ENCODE results near the gene ELAVL1.

ELAVL1 gene

GRCh38 chr19:8020681-8021080, 15.2 kb upstream of the ELAVL1 start:
- DNase-seq, result no peak

- DNase-seq, result peak; percentile 45
These were observed 12.4 kb upstream of the ELAVL1 start for GRCh38 chr19:8017808-8018207.

- peak; percentile 45 for DNase-seq
These were observed 523 bp downstream of the ELAVL1 start for GRCh38 chr19:8004723-8005513.

DNA sequence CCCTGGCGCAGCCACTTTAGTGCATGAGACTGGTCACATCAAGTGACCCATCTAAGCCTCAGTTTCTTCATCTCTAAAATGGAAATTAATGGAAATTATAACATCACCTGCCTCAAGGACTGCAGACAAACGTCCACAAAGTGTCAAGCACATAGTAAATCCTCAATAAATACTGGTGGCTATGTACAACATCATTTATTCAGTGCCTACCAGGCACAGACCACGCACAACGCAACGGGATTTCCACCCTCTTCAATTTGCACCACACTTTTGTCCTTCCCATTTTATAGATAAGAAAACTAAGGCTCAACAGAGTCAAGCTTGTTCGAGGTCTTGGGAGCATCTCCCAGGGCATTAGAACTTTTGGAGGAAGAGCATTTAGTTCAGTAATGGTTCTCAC, 1.4 kb downstream of the ELAVL1 start:
- DNase-seq, result no peak

DNA sequence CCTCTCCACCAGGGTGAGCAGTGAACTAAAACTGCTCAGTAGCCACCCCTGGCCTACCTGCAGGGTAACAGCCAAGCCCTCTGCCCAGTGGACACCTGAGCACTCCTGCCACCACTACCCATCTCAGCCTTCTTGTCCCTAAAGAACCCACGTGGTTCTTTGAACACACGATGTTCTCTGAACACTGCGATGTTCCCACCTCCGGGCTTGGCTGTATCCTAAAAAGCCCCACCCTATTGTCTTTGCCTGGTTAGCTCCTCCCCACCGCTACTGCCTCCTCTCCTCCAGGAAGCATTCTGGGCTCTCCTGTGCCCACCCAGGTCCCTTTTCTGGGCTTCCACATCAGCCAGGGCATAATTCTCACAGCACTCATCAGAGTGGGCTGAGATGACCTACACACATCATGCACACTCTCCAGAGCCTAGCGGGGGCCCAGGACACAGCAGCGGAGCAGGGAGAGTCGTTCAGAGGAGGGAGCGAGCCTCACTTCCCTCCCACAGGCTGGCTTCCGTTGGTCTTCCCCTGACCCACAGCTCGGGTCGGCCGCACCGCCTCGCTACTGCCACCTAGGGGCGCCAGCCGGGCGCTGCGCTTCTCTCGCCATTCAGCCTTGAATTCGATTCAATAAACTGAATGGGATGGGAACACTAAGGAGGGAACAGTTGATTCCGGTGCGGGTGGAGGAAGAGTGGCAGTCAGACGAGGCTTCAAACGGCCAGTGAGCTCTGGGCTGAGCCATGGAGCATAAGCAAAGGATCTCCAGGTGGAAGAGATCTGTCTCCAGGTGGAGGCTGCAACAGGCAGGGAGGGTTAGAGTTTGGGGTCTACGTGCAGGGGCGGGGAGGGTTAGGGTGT, 3.2 kb downstream of the ELAVL1 start:
- DNase-seq, result peak; percentile 91

DNA sequence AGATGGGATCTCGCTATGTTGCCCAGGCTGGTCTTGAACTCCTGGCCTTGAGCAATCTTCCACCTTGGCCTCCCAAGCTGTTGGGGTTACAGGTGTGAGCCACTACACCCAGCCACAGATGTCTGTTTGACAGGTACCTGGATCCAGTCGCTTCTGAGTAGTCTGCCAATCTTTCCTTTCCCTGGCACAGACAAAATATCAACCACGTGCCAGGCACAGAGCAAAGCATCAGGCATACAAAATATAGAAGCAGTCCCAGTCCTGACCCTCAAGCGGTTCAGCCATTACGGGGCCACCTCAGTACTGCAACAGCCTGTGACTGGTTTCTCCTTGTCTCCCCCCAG, 3.8 kb downstream of the ELAVL1 start:
- no peak for DNase-seq

- DNase-seq, result no peak
These were observed 5.0 kb downstream of the ELAVL1 start for GRCh38 chr19:8000298-8001038.

DNA sequence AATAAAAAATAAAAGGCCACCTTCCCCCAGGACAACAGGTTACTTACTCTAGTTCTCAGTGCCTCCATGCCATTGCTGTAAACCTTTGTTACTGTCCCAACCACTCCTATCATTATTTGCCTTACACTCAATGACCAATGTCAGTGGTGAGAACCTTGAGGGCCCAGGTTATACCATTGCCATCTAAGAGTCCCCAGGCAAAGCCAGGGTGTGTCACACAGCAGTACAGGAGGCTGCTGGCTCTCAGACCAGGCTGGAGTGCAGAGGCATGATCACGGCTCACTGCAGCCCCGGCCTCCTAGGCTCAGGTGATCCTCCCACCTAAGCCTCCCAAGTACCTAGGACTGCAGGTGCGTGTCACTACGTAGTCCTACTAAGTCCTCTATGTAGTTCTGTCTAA, 6.1 kb downstream of the ELAVL1 start:
- no peak for DNase-seq

- peak; percentile 57 for DNase-seq
These were observed 7.5 kb downstream of the ELAVL1 start for GRCh38 chr19:7997809-7998480.

GRCh38 chr19:7996883-7997282, 8.6 kb downstream of the ELAVL1 start:
- DNase-seq, result no peak

DNA sequence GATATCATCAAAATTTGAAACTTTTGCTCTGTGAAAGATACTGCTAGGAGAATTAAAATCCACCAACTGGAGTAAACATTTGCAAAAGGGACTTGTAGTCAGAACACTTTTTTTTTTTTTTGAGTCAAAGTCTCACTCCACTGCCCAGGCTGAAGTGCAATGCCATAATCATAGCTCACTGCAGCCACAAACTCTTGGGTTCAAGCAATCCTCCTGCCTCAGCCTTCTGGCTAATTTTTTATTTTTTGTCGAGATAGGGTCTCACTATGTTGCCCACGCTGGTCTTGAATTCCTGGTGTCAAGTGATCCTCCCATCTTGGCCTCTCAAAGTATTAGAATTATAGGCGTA, 9.7 kb downstream of the ELAVL1 start:
- DNase-seq, result no peak

- DNase-seq, result no peak
These were observed 10.3 kb downstream of the ELAVL1 start for GRCh38 chr19:7994928-7995809.

DNA sequence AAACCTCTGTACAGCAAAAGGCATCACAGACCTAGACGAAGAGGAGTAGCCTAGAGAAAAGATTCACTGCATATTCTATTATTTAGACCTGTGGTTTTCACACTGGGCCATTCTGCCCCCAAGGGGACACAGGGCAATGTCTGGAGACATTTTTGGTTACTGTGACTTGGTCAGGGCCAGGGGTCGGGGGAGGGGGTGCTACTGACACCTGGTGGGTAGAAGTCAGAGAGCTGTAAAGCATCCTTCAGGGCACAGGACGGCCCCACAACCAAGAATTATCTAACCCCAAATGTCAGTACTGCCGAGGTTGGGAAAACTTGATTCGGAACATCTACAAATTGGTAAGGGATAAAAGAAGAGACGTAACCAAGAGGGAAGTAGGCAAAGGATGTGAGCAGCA, 11.3 kb downstream of the ELAVL1 start:
- no peak for DNase-seq

DNA sequence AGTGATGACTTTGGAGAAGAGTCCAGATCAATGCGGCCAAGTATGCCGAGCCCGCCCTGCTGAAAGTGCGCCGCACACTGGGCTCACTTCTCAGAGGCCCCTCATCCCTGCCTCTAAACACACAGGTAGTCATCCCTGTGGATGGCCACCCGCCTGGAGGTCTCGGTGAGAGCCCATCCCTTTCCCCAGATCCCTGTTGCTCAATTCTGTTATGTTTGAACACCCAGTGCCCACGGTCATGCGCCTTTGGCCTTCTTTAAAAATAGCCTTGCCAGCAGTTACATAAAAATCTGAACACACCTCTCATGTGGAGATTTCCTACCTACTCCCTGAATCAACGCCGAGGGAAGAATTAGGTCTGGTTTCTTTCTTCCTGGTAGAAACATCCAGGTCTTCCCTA, 11.9 kb downstream of the ELAVL1 start:
- no peak for DNase-seq

GRCh38 chr19:7992575-7992974, 12.9 kb downstream of the ELAVL1 start:
- no peak for DNase-seq

DNA sequence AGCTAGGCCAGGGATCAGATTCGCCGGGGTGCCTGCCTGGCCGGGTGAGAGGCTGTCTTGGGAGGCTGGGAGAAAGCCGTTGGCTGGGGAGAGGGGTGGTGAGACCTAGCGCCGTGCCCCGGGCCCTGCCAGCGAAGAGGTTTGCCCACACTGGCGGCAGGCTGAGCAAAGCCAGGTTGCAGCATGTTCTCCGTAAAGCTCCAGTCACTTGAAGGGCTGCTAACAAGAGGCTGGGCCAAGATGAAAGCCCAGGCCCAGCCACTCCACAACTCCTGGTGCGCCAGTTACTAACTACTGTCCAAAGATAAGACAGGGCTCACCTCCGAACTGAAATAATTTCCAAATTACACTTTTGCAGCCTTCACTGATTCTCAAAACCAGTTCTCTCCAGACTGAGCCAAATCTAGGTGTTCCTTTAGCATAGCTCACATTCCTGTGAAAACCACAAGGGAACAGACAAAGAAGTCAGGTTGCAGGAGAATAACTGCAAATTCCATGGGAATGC, 16.3 kb downstream of the ELAVL1 start:
- DNase-seq, result no peak

DNA sequence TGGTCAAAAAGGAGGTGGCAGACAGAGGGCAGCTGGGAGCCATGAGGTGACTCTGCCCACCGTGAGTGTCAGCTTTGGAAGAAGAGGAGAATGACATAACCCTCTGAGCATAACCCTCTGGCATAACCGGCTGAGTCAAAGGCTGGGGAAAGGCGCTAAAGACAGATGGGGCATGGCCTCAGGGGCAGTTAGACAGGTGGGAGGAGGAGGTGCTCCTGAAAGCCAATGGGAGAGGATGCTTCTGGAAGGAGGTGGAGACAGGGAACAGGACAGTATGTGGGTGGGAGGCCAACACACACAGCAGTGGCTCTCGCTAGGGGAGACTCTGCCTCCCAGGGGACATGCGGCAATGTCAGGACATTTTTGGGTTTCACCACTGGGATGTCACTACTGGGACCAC, 17.1 kb downstream of the ELAVL1 start:
- DNase-seq, result no peak

DNA sequence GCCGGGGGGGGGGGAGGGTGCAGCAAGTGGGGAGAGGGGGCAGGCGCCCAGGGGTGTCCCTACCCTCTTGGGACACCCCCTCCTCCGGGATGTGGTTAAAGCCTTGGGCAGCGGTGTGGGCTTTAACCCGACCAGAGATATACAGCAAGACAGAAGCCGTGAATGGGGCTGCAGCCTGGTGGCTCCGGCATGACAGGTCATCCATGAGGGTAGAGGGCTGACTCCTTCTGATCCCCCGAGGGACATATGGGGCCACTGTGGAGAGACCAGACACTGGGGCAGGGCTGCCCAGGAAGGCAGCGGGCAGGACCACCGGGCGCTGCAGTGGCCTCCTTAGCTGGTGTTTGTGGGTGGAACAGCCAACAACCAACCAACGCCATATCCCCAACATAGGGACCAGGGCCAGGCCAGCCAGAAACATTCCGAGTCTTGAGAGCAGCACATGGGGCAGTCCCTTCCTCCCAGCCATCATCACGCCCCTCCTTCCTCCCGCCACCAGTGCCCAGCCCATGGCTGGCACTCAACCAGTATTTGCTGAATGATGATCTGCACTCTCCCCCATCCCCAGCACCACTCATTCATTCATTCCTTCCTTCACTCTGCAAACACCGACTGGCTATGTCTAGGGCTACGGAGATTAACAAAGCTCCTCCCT, 18.2 kb downstream of the ELAVL1 start:
- DNase-seq, result no peak

GRCh38 chr19:7986321-7987113, 18.9 kb downstream of the ELAVL1 start:
- DNase-seq, result no peak

DNA sequence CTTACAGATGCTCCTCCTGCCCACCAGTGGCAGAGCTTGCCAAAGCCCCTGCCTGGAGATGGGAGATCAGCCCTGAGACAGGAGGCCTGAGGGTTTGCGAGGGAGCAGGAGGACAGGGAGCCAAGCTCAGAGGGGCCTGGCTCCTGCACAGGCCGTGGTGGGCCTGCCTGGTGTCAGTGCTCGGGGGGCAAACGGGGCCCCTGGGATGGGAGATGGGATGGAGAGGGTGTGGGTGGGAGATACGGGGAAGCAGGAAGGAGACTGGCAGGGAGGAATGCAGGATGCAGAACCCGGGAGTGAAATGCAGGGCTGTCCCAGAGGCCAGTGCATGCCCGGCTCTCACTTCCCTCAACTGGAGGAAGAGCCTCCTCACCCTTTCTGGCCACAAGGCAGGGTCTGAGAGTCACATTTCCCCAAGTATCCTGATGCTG, 19.9 kb downstream of the ELAVL1 start:
- peak; percentile 70 for DNase-seq
